ENCODE data around the gene LOC101059915. TPM values are rescaled to one million over a fixed set of nuclear protein-coding genes. Genes with fewer than 3 reads are reported as not detected.

The LOC101059915 gene

Small RNAs within 50 kb of the gene (small RNA-seq; reads per million reads assigned to genes)
- gene BX276092.4: 0 reads per million in 2 experiments

Other genes with a start within 250 kb of the LOC101059915 start
- gene OGT, start 134.4 kb upstream of the LOC101059915 start, total RNA-seq (2014; rRNA removed; shearing (Covaris generic)): 274 and 379 TPM in 2 replicates
- 3.6 and 5.3 TPM in 2 replicates for gene GCNA, start 89.1 kb upstream of the LOC101059915 start, total RNA-seq (2014; rRNA removed; shearing (Covaris generic))
- gene CXCR3, start 49.0 kb upstream of the LOC101059915 start, total RNA-seq (2014; rRNA removed; shearing (Covaris generic)): not detected in 2 replicates
- gene CXorf49, start 50.7 kb downstream of the LOC101059915 start, total RNA-seq (2014; rRNA removed; shearing (Covaris generic)): not detected in 2 replicates
- not detected in 2 replicates for gene CXorf49B, start 95.8 kb downstream of the LOC101059915 start, total RNA-seq (2014; rRNA removed; shearing (Covaris generic))
- 0.05 and 0.17 TPM in 2 replicates for gene NHSL2, start 243.3 kb downstream of the LOC101059915 start, total RNA-seq (2014; rRNA removed; shearing (Covaris generic))